MCF 10A (cell line): ENCODE measurements around the gene ARRDC1. TPM values are rescaled to one million over a fixed set of nuclear protein-coding genes. Genes with fewer than 3 reads are reported as not detected.

Source experiments
- BruUV-seq: library from RNA; stranded (reverse); fragments of 400-500 nt; replicated peaks from 2 replicates; lab custom pipeline; 2021; lab: Mats Ljungman, UMichigan
- CTCF ChIA-PET: fragments of 300-600 bp; sonication (Branson Sonifier 250); formaldehyde crosslinking; extraction: SDS; loops from one replicate; lab custom pipeline; 2021; ENCODE audit warnings: antibody characterized with exemption, inconsistent platforms; lab: Yijun Ruan, JAX
- POLR2A ChIA-PET: fragments of 300-600, 350-650 bp; sonication (Branson Sonifier 250); formaldehyde crosslinking; extraction: SDS; loops from one replicate; lab custom pipeline; 2020; ENCODE audit warnings: antibody characterized with exemption, inconsistent platforms; lab: Yijun Ruan, JAX
- DNase-seq: peaks from one replicate; pipeline ENCODE4 v3.0.0-alpha.2; 2018; ENCODE audit not compliant: unreplicated experiment
- H3K27ac Mint-ChIP-seq: one replicate; pipeline ENCODE4 v1.8.0; 2022; ENCODE audit warnings: mild to moderate bottlenecking, low read depth, mixed read lengths; ENCODE audit not compliant: unreplicated experiment
- H3K27me3 Mint-ChIP-seq: one replicate; pipeline ENCODE4 v1.8.0; 2022; ENCODE audit warnings: mixed read lengths; ENCODE audit not compliant: insufficient read depth, unreplicated experiment
- H3K36me3 Mint-ChIP-seq: one replicate; pipeline ENCODE4 v1.8.0; 2022; ENCODE audit warnings: mild to moderate bottlenecking, moderate library complexity, mixed read lengths; ENCODE audit not compliant: insufficient read depth, unreplicated experiment
- H3K4me1 Mint-ChIP-seq: one replicate; pipeline ENCODE4 v1.8.0; 2022; ENCODE audit warnings: mixed read lengths; ENCODE audit not compliant: insufficient read depth, unreplicated experiment
- H3K4me3 Mint-ChIP-seq: one replicate; pipeline ENCODE4 v1.8.0; 2022; ENCODE audit warnings: mild to moderate bottlenecking, moderate library complexity, mixed read lengths; ENCODE audit not compliant: unreplicated experiment
- H3K9me3 Mint-ChIP-seq: one replicate; pipeline ENCODE4 v1.8.0; 2022; ENCODE audit warnings: mixed read lengths; ENCODE audit not compliant: unreplicated experiment
- CTCF ChIP-seq: fragments of 200-600 bp; IDR thresholded peaks from one replicate; pipeline ENCODE4 v1.8.0; 2022; ENCODE audit warnings: antibody characterized with exemption, mild to moderate bottlenecking; ENCODE audit not compliant: unreplicated experiment
- intact Hi-C: fragments of 100-400 bp; cut with micrococcal nuclease; formaldehyde crosslinking; loops from 2 replicates; pipeline ENCODE4 v1.14.1; 2022
- total RNA-seq: library from RNA; stranded (reverse); gene quantifications from 2 replicates; pipeline ENCODE4 v1.2.3, GENCODE V29; 2022

The ARRDC1 gene
- total RNA-seq, 1 experiment from 2014 or later = 125 TPM

DNA sequence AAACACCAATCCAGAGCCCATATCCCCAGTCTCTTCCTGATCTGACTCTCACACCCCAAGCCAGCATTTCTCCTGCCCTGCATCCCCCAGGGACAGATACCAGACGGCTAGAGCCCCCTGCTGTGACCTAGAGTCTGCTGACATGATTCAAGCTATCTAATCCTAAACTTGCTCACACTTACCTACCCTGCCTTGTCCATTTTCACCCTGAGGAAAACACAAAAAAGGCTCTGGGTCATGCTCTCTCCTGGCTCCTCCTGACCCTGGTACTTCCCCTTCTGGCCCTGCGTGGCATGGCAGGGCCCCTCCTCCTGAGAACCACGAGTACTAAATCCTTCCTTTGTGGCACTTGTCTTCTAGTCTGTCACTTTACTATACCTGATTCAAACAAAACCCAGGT is 2.8 kb upstream of the ARRDC1 start:
- DNase-seq = no peak
- Mint-ChIP-seq H3K4me1 (peaks cover 29% of the 10 kb centered on the region), H3K27ac (no peak overlapping the region), H3K9me3 (no peaks in the 10 kb centered on the region), H3K36me3 (no peaks in the 10 kb centered on the region), H3K4me3 (no peak overlapping the region), H3K27me3 (no peaks in the 10 kb centered on the region)
- POLR2A ChIA-PET = interaction anchor here (0.6 to 1.1 kb wide), 4 partner anchors 9 to 24 kb away, joined by 3 to 7 read pairs (median 5); partner anchors contain the start of genes DPH7 and EHMT1
- CTCF ChIA-PET = interaction anchor here (1.3 kb wide), 1 partner anchor 23 kb away, joined by 4 read pairs; no protein-coding TSS in a partner anchor
- intact Hi-C loops = no loop called here
- no peak for TF ChIP-seq CTCF
- BruUV-seq = no TSS peak

DNA sequence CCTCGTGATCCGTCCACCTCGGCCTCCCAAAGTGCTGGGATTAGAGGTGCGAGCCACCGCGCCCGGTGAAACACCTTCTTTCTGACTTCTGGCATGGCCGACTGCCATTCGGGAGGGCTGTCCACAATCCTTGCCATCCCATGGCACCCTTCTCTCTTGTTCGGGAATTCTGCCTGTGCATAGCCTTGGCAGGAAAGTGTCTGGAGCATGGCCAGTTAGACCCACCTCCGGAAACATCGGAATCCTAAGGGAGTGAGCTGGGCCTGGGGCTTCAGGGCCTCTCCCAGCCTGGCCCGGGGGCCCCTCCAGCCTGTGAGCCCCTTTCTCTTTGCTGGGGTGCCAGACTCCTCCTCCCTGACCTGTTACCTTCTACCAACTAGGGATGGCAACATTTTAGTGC is 1.6 kb upstream of the ARRDC1 start:
- TF ChIP-seq CTCF = no peak
- no peaks in the 10 kb centered on the region for H3K9me3 Mint-ChIP-seq
- no peaks in the 10 kb centered on the region for H3K27me3 Mint-ChIP-seq
- H3K36me3 Mint-ChIP-seq = peaks cover 8% of the 10 kb centered on the region
- H3K27ac Mint-ChIP-seq = no peak overlapping the region
- CTCF ChIA-PET = interaction anchor here (0.7 to 1.3 kb wide), 4 partner anchors 25 to 69 kb away, joined by 3 to 4 read pairs (median 4); no protein-coding TSS in a partner anchor
- intact Hi-C loops = no loop called here
- POLR2A ChIA-PET = interaction anchor here (1.1 kb wide), 1 partner anchor 10 kb away, joined by 5 read pairs; no protein-coding TSS in a partner anchor
- no peak for DNase-seq
- H3K4me3 Mint-ChIP-seq = peak overlapping the region; percentile 38
- H3K4me1 Mint-ChIP-seq = peaks cover 22% of the 10 kb centered on the region
- BruUV-seq = no TSS peak

DNA sequence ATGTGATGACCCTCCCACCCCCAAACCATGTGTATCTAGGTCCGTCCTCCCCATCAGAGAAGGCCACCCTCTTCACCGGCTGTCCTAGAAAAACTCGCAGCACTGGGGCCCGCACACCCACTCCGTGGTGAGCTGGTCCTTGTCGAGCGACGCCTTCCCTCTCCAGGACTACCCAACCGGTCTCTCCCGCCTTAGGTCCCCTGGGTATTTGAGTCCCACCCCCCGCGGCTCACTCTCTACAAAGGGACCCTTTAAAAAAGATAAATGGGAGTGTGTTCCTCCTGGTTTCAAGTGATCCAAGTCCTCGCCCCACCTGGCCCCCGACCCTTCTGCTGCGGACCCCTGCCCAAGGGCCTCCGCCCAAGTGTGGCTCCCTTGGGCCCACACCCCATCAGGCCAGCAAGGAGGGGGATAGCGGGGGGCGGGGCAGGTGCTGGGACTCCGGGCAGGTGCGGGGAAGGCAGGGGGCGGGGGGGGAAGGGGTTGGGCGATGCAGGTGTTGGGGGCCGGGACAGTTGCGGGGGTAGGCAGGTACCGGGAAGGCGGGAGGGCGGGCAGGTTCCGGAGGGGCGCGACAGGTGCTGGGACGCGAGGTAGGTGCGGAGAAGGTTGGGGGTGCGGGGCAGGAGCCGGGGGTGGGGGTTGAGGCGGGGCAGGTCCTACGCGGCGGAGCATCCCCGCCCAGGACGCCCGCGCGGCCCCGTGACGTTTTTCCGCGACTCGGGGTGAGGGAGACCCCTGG is 970 bp upstream of the ARRDC1 start:
- no peak overlapping the region for H3K27ac Mint-ChIP-seq
- TF ChIP-seq CTCF = no peak
- ChIA-PET POLR2A (interaction anchor here (0.9 to 1.4 kb wide), 5 partner anchors 13 to 52 kb away, joined by 4 to 18 read pairs (median 7); partner anchors contain the start of genes DPH7, EHMT1, MRPL41 and ZMYND19), CTCF (no interaction called here)
- no TSS peak for BruUV-seq
- intact Hi-C loops = no loop called here
- H3K4me1 Mint-ChIP-seq = peaks cover 22% of the 10 kb centered on the region
- no peaks in the 10 kb centered on the region for H3K9me3 Mint-ChIP-seq
- DNase-seq = no peak
- no peaks in the 10 kb centered on the region for H3K27me3 Mint-ChIP-seq
- peaks cover 14% of the 10 kb centered on the region for H3K36me3 Mint-ChIP-seq
- H3K4me3 Mint-ChIP-seq = peak overlapping the region; percentile 87

- ChIA-PET CTCF (no interaction called here), POLR2A (interaction anchor here (1.1 to 2.9 kb wide), 3 partner anchors 13 to 28 kb away, joined by 3 to 21 read pairs (median 18); partner anchors contain the start of gene EHMT1)
- no peak for TF ChIP-seq CTCF
- BruUV-seq = no TSS peak
- Mint-ChIP-seq H3K36me3 (peaks cover 23% of the 10 kb centered on the region), H3K27ac (peak overlapping the region; percentile 94), H3K27me3 (no peaks in the 10 kb centered on the region), H3K9me3 (no peaks in the 10 kb centered on the region), H3K4me1 (peaks cover 23% of the 10 kb centered on the region), H3K4me3 (peak overlapping the region; percentile 87)
- no peak for DNase-seq
- intact Hi-C loops = no loop called here
Measured at GRCh38 chr9:137606005-137606621, 627 bp downstream of the ARRDC1 start.
